Dendritic cell treated with granulocyte-macrophage colony-stimulating factor and Interleukin-4, amounts not matched to agents 40 ng/mL and 50 ng/mL, for 4 days (primary cell): ENCODE data around the gene TSPOAP1.
A peak's percentile ranks its signal among the peaks of the same experiment; 100 is the strongest.

Experiments used
- H3K27ac Mint-ChIP-seq: one replicate; pipeline ENCODE4 v1.8.0; 2022; ENCODE audit warnings: mild to moderate bottlenecking, mixed read lengths
- H3K27me3 Mint-ChIP-seq: one replicate; pipeline ENCODE4 v1.8.0; 2022; ENCODE audit warnings: mild to moderate bottlenecking, mixed read lengths
- H3K36me3 Mint-ChIP-seq: one replicate; pipeline ENCODE4 v1.8.0; 2022; ENCODE audit warnings: low read depth, mixed read lengths
- H3K4me1 Mint-ChIP-seq: one replicate; pipeline ENCODE4 v1.8.0; 2022; ENCODE audit warnings: low read depth, mixed read lengths
- H3K4me3 Mint-ChIP-seq: one replicate; pipeline ENCODE4 v1.8.0; 2022; ENCODE audit warnings: mild to moderate bottlenecking, moderate library complexity, mixed read lengths
- H3K9me3 Mint-ChIP-seq: one replicate; pipeline ENCODE4 v1.8.0; 2022; ENCODE audit warnings: mixed read lengths
- intact Hi-C: fragments of 100-400 bp; cut with micrococcal nuclease; formaldehyde crosslinking; loops from one replicate; pipeline ENCODE4 v1.15.0; 2022

TSPOAP1 gene

DNA sequence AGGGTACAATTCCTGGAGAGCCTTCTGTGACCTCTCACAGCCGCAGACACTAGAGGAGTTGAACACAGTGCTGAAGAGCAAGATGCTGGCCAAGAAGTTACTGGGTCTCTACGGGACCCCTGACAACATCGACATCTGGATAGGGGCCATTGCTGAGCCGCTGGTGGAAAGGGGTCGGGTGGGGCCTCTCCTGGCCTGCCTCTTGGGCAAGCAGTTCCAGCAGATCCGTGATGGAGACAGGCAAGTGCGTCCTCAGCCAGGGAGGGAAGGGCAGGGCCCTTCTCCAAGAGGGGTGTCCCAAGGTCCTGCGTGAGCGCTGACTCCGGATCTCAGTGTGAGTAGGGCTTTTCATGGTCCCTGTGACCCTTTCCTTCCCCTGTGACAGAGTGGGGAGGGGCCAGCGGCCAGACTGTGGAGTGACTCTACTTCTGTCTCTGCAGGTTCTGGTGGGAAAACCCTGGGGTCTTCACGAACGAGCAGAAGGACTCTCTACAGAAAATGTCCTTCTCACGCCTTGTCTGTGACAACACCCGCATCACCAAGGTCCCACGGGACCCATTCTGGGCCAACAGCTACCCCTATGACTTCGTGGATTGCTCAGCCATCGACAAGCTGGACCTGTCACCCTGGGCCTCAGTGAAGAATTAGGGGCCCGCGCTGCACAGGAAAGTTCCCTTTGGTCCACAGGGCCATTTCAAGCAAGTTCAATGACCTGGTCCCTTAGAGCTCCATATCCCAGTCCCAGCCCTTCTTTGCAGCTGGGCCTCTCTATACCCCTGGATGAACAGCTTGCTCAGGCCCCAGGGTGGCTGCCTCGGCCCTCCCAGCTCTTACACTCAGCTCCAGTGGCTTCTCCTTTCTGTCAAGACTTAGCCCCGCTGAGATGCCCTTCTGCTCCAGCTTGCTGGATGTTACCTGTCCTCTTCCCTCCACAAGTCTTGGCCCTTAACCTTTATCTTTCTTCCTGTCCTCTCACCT is 61.0 kb downstream of the TSPOAP1 start:
- Mint-ChIP-seq H3K9me3 (no peaks in the 10 kb centered on the region), H3K4me3 (no peak overlapping the region), H3K36me3 (no peaks in the 10 kb centered on the region), H3K27ac (peak overlapping the region; percentile 14), H3K4me1 (peaks cover 61% of the 10 kb centered on the region), H3K27me3 (peaks cover 28% of the 10 kb centered on the region)
- intact Hi-C loops: loop anchor here (5.0 kb wide), 1 partner anchor 35 kb away; no protein-coding TSS in a partner anchor

DNA sequence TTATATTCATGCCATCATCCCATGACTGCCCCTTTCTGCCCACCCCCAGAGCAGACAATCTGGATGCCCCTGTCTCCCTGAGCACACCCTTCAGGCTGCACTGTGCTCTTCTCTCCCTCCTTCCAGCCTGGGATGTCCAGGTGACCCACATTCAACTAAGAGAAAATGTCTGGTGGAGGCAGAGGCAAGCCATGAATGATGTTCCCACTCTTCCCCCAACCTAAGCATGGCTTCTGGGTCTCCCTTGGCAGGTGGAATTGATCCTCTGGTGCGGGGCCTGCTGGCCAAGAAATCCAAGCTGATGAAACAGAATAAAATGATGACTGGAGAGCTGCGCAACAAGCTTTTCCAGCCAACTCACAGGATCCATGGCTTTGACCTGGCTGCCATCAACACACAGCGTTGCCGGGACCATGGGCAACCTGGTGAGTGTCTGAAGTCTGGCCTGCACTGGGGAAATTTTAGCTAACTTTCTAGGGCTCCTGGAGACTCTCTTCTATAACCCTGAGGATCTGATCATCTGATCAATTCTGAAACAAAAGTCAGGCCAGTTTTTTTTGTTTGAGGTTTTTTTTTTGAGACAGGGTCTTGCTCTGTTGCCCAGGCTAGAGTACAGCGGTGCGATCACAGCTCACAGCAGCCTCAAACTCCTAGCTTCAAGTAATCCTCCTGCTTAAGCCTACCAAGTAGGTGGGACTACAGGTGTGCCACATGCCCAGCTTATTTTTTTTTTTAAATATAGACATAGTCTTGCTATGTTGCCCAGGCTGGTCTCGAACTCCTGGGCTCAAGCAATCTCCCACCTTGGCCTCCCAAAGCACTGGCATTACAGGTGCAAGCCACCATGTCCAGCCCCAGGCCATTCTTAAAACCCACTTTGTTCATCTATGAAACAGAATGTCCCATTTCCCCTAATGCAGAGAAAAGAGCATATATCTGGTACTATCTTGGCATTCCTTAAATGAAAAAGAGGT is 62.4 kb downstream of the TSPOAP1 start:
- intact Hi-C loops: loop anchor here (5.0 kb wide), 1 partner anchor 34 kb away; no protein-coding TSS in a partner anchor
- Mint-ChIP-seq H3K27ac (no peak overlapping the region), H3K36me3 (no peaks in the 10 kb centered on the region), H3K4me1 (peaks cover 47% of the 10 kb centered on the region), H3K9me3 (no peaks in the 10 kb centered on the region), H3K27me3 (peaks cover 39% of the 10 kb centered on the region), H3K4me3 (no peak overlapping the region)

DNA sequence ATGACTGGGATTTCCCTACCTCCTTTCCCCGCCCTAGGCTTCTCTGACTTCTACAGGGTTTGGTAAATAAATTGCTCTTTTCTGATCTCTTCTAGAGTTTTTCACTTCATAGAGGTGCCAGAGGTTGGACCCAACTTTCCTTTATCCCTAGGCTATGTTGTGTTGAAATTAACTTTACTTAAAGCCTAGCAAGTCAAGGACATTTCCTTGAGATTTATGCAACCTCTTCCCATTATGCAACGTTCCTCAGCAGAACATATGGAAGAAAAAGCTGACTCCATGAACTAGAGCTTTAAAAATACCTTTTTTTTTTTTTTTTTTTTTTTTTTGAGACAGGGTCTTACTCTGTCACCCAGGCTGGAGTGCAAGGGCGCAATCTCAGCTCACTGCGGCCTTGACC is 63.3 kb downstream of the TSPOAP1 start:
- H3K27me3 Mint-ChIP-seq: peaks cover 49% of the 10 kb centered on the region
- intact Hi-C loops: loop anchor here (5.0 kb wide), 1 partner anchor 33 kb away; no protein-coding TSS in a partner anchor
- no peaks in the 10 kb centered on the region for H3K9me3 Mint-ChIP-seq
- no peak overlapping the region for H3K4me3 Mint-ChIP-seq
- no peak overlapping the region for H3K27ac Mint-ChIP-seq
- peaks cover 38% of the 10 kb centered on the region for H3K4me1 Mint-ChIP-seq
- H3K36me3 Mint-ChIP-seq: no peaks in the 10 kb centered on the region

DNA sequence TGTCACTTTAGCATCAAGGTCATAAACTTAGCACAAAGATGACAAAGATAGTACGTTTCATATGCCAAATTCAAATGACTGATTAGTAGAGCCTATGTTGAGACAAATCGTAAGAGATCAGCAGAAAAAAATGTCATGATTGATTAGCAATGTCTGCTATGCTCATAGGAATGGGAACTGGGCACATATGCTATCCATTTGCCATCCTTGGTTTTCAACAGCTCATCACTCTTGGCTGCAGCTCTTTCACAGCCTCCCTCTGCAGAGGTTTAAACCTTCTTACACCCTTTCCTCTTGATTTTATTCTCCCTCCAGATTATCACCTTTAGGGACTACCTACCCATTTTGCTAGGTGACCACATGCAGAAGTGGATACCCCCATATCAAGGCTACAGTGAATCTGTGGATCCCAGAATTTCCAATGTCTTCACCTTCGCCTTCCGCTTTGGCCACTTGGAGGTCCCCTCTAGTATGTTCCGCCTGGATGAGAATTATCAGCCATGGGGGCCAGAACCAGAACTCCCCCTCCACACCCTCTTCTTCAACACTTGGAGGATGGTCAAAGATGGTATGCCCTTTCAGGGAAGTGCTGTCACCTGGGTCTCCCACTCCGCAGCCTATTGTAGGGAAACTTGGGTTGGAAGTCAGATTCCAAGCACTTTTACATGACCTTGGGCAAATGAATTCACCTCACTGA is 64.0 kb downstream of the TSPOAP1 start:
- H3K9me3 Mint-ChIP-seq: no peaks in the 10 kb centered on the region
- intact Hi-C loops: loop anchor here (5.0 kb wide), 1 partner anchor 32 kb away; no protein-coding TSS in a partner anchor
- H3K4me1 Mint-ChIP-seq: peaks cover 31% of the 10 kb centered on the region
- H3K27me3 Mint-ChIP-seq: peaks cover 56% of the 10 kb centered on the region
- no peaks in the 10 kb centered on the region for H3K36me3 Mint-ChIP-seq
- no peak overlapping the region for H3K4me3 Mint-ChIP-seq
- no peak overlapping the region for H3K27ac Mint-ChIP-seq

GRCh38 chr17:58263773-58264172 is 64.8 kb downstream of the TSPOAP1 start:
- Mint-ChIP-seq H3K27me3 (peaks cover 62% of the 10 kb centered on the region), H3K4me3 (no peak overlapping the region), H3K27ac (no peak overlapping the region), H3K4me1 (peaks cover 23% of the 10 kb centered on the region), H3K9me3 (no peaks in the 10 kb centered on the region), H3K36me3 (no peaks in the 10 kb centered on the region)
- intact Hi-C loops: no loop called here

- H3K27me3 Mint-ChIP-seq: peaks cover 77% of the 10 kb centered on the region
- no peaks in the 10 kb centered on the region for H3K9me3 Mint-ChIP-seq
- H3K4me1 Mint-ChIP-seq: peaks cover 7% of the 10 kb centered on the region
- H3K36me3 Mint-ChIP-seq: no peaks in the 10 kb centered on the region
- intact Hi-C loops: no loop called here
- no peak overlapping the region for H3K4me3 Mint-ChIP-seq
- no peak overlapping the region for H3K27ac Mint-ChIP-seq
Observed at GRCh38 chr17:58262149-58262548, 66.4 kb downstream of the TSPOAP1 start.

GRCh38 chr17:58254803-58255202 is 73.8 kb downstream of the TSPOAP1 start:
- no peak overlapping the region for H3K27ac Mint-ChIP-seq
- peaks cover 75% of the 10 kb centered on the region for H3K27me3 Mint-ChIP-seq
- H3K36me3 Mint-ChIP-seq: no peaks in the 10 kb centered on the region
- H3K4me3 Mint-ChIP-seq: no peak overlapping the region
- no peaks in the 10 kb centered on the region for H3K9me3 Mint-ChIP-seq
- intact Hi-C loops: no loop called here
- peaks cover 11% of the 10 kb centered on the region for H3K4me1 Mint-ChIP-seq

GRCh38 chr17:58253082-58253481 is 75.5 kb downstream of the TSPOAP1 start:
- Mint-ChIP-seq H3K27ac (no peak overlapping the region), H3K27me3 (peaks cover 76% of the 10 kb centered on the region), H3K36me3 (no peaks in the 10 kb centered on the region), H3K9me3 (no peaks in the 10 kb centered on the region), H3K4me1 (peaks cover 27% of the 10 kb centered on the region), H3K4me3 (no peak overlapping the region)
- intact Hi-C loops: no loop called here

- intact Hi-C loops: no loop called here
- Mint-ChIP-seq H3K27me3 (peaks cover 70% of the 10 kb centered on the region), H3K9me3 (no peaks in the 10 kb centered on the region), H3K4me3 (no peak overlapping the region), H3K36me3 (no peaks in the 10 kb centered on the region), H3K27ac (no peak overlapping the region), H3K4me1 (peaks cover 35% of the 10 kb centered on the region)
Observed at GRCh38 chr17:58252141-58252540, 76.5 kb downstream of the TSPOAP1 start.
